KOPT-K1 (cell line): ENCODE results near the gene TAF1C.

Experiments used
- H3K27ac ChIP-seq: fragments of 200-600 bp; sonication (generic); 2 replicates; pipeline ENCODE4 v1.5.1; 2016; ENCODE audit warnings: antibody characterized with exemption, mild to moderate bottlenecking, low read depth, low read length; ENCODE audit not compliant: poor library complexity, severe bottlenecking
- H3K36me3 ChIP-seq: fragments of 200-600 bp; sonication (generic); 2 replicates; pipeline ENCODE4 v1.5.1; 2017; ENCODE audit warnings: antibody characterized with exemption, mild to moderate bottlenecking, low read length, moderate library complexity; ENCODE audit not compliant: insufficient read depth
- H3K9me3 ChIP-seq: fragments of 200-600 bp; sonication (generic); 2 replicates; pipeline ENCODE4 v1.5.1; 2017; ENCODE audit warnings: antibody characterized with exemption, low read length, mild to moderate bottlenecking; ENCODE audit not compliant: insufficient read depth, poor library complexity, severe bottlenecking

Gene TAF1C

GRCh38 chr16:84182104-84182503, 4.8 kb downstream of the TAF1C start:
- Histone ChIP-seq H3K36me3 (peaks cover 82% of the 10 kb centered on the region), H3K9me3 (no peaks in the 10 kb centered on the region), H3K27ac (no peak overlapping the region)

- no peaks in the 10 kb centered on the region for H3K9me3 ChIP-seq
- no peak overlapping the region for H3K27ac ChIP-seq
- peaks cover 82% of the 10 kb centered on the region for H3K36me3 ChIP-seq
Observed at GRCh38 chr16:84181144-84181915, 5.5 kb downstream of the TAF1C start.

GRCh38 chr16:84180519-84181140, 6.2 kb downstream of the TAF1C start:
- Histone ChIP-seq H3K9me3 (no peaks in the 10 kb centered on the region), H3K36me3 (peaks cover 82% of the 10 kb centered on the region), H3K27ac (no peak overlapping the region)

- Histone ChIP-seq H3K9me3 (no peaks in the 10 kb centered on the region), H3K27ac (no peak overlapping the region), H3K36me3 (peaks cover 76% of the 10 kb centered on the region)
Observed at GRCh38 chr16:84179612-84180320, 7.1 kb downstream of the TAF1C start.

GRCh38 chr16:84178892-84179611, 7.8 kb downstream of the TAF1C start:
- no peaks in the 10 kb centered on the region for H3K9me3 ChIP-seq
- no peak overlapping the region for H3K27ac ChIP-seq
- peaks cover 69% of the 10 kb centered on the region for H3K36me3 ChIP-seq

- Histone ChIP-seq H3K36me3 (peaks cover 61% of the 10 kb centered on the region), H3K9me3 (no peaks in the 10 kb centered on the region), H3K27ac (no peak overlapping the region)
Observed at GRCh38 chr16:84178146-84178765, 8.6 kb downstream of the TAF1C start.

- Histone ChIP-seq H3K27ac (no peak overlapping the region), H3K36me3 (peaks cover 55% of the 10 kb centered on the region), H3K9me3 (no peaks in the 10 kb centered on the region)
Observed at GRCh38 chr16:84177741-84178073, 9.2 kb downstream of the TAF1C start.

GRCh38 chr16:84176192-84177053, 10.4 kb downstream of the TAF1C start:
- Histone ChIP-seq H3K36me3 (peaks cover 42% of the 10 kb centered on the region), H3K27ac (no peak overlapping the region), H3K9me3 (no peaks in the 10 kb centered on the region)

- Histone ChIP-seq H3K27ac (no peak overlapping the region), H3K9me3 (no peaks in the 10 kb centered on the region), H3K36me3 (peaks cover 33% of the 10 kb centered on the region)
Observed at GRCh38 chr16:84175350-84176081, 11.3 kb downstream of the TAF1C start.

GRCh38 chr16:84174396-84174795, 12.5 kb downstream of the TAF1C start:
- H3K27ac ChIP-seq = no peak overlapping the region
- H3K36me3 ChIP-seq = peaks cover 22% of the 10 kb centered on the region
- no peaks in the 10 kb centered on the region for H3K9me3 ChIP-seq

GRCh38 chr16:84169765-84170310, 17.0 kb downstream of the TAF1C start:
- no peaks in the 10 kb centered on the region for H3K9me3 ChIP-seq
- H3K36me3 ChIP-seq = no peaks in the 10 kb centered on the region

GRCh38 chr16:84166796-84167695, 19.8 kb downstream of the TAF1C start:
- H3K27ac ChIP-seq = no peak overlapping the region
- H3K36me3 ChIP-seq = no peaks in the 10 kb centered on the region
- no peaks in the 10 kb centered on the region for H3K9me3 ChIP-seq

More at GRCh38 chr16:84169765-84170310, 17.0 kb downstream of the TAF1C start:
- no peak overlapping the region for H3K27ac ChIP-seq
